ENCODE results near the gene GJB3.
"Not testable (repeated sequence)": the region's sequence is repeated elsewhere in the genome, so short reads cannot be mapped to it uniquely, and the experiment has no call there.

GJB3 gene

GRCh38 chr1:34768856-34769255 lies 12.2 kb upstream of the GJB3 start:
- in situ Hi-C loops (cut with HindIII; ENCODE audit: low sequenced_read_pairs), result no loop called here
- no peak for TF ChIP-seq CTCF (IDR thresholded peaks at IDR 0.05; ENCODE audit: low read depth, low read length, missing control alignments)
- no peak overlapping the region for H3K4me3 ChIP-seq (ENCODE audit: low read depth, low read length)
- DNase-seq (ENCODE audit: low read depth), result no peak

DNA sequence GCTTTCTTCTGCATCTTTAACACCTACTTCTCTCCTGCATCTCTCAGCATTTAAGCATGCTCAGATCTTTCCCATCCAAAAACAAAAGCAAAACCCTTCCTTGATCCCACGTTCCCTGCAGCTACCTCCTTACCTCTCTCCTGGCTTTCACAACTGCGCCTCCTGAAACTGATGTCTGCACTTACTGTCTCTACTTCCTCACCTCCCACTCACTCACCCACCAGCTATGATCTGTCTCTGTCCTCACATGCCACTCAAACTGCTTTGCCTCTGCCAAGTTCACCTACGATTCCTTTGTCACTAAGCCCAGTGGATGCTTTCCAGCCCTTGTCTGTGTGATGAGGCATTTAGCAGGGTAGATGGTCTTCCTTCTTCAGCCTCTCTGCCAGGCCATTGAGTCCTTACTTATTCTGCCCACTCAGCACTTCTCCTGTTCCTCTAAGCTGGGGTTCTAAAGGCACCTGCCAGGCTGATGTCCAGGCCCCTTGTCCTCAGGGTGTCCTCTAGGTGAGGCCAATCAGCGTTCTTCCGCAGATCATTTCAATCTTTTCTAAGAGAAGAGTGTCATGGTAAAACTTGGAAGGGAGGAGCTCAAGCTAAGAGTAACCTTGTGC lies 10.0 kb upstream of the GJB3 start:
- no peak for TF ChIP-seq CTCF (IDR thresholded peaks at IDR 0.05; ENCODE audit: low read depth, low read length, missing control alignments)
- no peak overlapping the region for H3K4me3 ChIP-seq (ENCODE audit: low read depth, low read length)
- in situ Hi-C loops (cut with HindIII; ENCODE audit: low sequenced_read_pairs), result no loop called here
- DNase-seq (ENCODE audit: low read depth), result no peak

GRCh38 chr1:34771573-34772371 lies 9.2 kb upstream of the GJB3 start:
- H3K4me3 ChIP-seq (ENCODE audit: low read depth, low read length), result no peak overlapping the region
- in situ Hi-C loops (cut with HindIII; ENCODE audit: low sequenced_read_pairs), result no loop called here
- no peak for DNase-seq (ENCODE audit: low read depth)
- no peak for TF ChIP-seq CTCF (IDR thresholded peaks at IDR 0.05; ENCODE audit: low read depth, low read length, missing control alignments)

DNA sequence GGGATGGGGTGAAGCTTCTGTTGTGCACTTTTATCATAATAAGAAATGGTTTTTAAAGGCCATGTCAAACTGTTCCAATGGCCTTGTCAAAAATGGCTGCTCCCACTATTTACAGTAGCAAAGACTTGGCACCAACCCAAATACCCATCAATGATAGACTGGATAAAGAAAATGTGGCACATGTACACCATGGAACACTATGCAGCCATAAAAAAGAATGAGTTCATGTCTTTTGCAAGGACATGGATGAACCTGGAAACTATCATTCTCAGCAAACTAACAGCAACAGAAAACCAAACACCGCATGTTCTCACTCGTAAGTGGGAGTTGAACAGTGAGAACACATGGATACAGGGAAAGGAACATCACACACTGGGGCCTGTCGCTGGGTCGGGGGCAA lies 7.9 kb upstream of the GJB3 start:
- in situ Hi-C loops (cut with HindIII; ENCODE audit: low sequenced_read_pairs); DNase-seq (ENCODE audit: low read depth); H3K4me3 ChIP-seq (ENCODE audit: low read depth, low read length): not testable (repeated sequence)

DNA sequence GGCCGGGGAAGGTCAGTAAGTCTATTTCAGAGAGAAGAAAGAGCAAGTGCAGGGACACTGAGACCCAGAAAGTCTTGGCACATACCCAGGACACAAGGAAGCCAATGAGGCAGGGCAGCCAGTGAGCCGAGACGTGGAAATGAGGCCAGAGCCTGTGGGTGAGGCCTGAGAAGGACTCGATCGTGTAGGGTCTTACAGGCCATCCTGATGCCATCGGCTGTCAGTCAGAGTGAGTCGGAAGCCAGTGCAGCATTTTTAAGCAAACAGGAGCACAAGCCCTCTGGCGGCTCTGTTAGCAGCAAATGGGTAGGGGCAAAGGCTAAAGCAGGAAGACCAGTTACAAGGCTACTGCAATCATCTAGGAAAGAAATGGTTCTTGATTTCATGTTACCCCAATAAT lies 6.1 kb upstream of the GJB3 start:
- no peak for TF ChIP-seq CTCF (IDR thresholded peaks at IDR 0.05; ENCODE audit: low read depth, low read length, missing control alignments)
- DNase-seq (ENCODE audit: low read depth), result no peak
- in situ Hi-C loops (cut with HindIII; ENCODE audit: low sequenced_read_pairs), result no loop called here
- H3K4me3 ChIP-seq (ENCODE audit: low read depth, low read length), result no peak overlapping the region

GRCh38 chr1:34776911-34777310 lies 4.1 kb upstream of the GJB3 start:
- DNase-seq (ENCODE audit: low read depth), result no peak
- H3K4me3 ChIP-seq (ENCODE audit: low read depth, low read length), result no peak overlapping the region
- TF ChIP-seq CTCF (IDR thresholded peaks at IDR 0.05; ENCODE audit: low read depth, low read length, missing control alignments), result no peak
- in situ Hi-C loops (cut with HindIII; ENCODE audit: low sequenced_read_pairs), result no loop called here
